A549 (cell line): ENCODE data around the gene DHX34. TPM values are rescaled to one million over a fixed set of nuclear protein-coding genes. Genes with fewer than 3 reads are reported as not detected.

Source experiments
- ATAC-seq, 2 experiments: fragments of 200-7000 bp in 1 of 2; fragments of >200 bp in 1 of 2; cut with Nextera tagmentation in 1 of 2; cut with Tn5 transposase in 1 of 2; 3 replicates each; pipeline versions ENCODE4 v1.8.0 to v1.9.1; 2018 to 2020; ENCODE audit warnings: mild to moderate bottlenecking in 1 of 2, moderate library complexity in 1 of 2
- CTCF ChIA-PET: fragments of 300-600 bp; sonication (Branson Sonifier 250); formaldehyde crosslinking; extraction: SDS; loops from one replicate; lab custom pipeline; 2021; ENCODE audit warnings: antibody characterized with exemption, inconsistent platforms; lab: Yijun Ruan, JAX
- POLR2A ChIA-PET: fragments of 350-600 bp; formaldehyde crosslinking; extraction: SDS; loops from one replicate; lab custom pipeline; 2021; ENCODE audit warnings: antibody characterized with exemption, inconsistent platforms; lab: Yijun Ruan, JAX
- DNase-seq, 2 experiments: peaks; one replicate each; pipeline versions ENCODE4 v3.0.0 to v3.0.0-alpha.2; 2011 to 2016; ENCODE audit warnings: low read depth in 1 of 2, low spot score in 1 of 2
- FAIRE-seq: peaks from 2 replicates; lab custom pipeline; 2011; peaks lifted over from hg19 to GRCh38; lab: Jason Lieb, UNC
- H3K27ac ChIP-seq, 2 experiments: fragments of >200 bp; sonication (Bioruptor Twin); formaldehyde crosslinking; 3 replicates each; pipeline ENCODE4 v1.5.1; 2016 to 2017
- H3K4me1 ChIP-seq: fragments of >200 bp; sonication (Bioruptor Twin); formaldehyde crosslinking; 3 replicates; pipeline ENCODE4 v1.6.1; 2016
- H3K4me2 ChIP-seq: fragments of >200 bp; sonication (Bioruptor Twin); formaldehyde crosslinking; 3 replicates; pipeline ENCODE4 v1.6.1; 2016
- H3K4me3 ChIP-seq: fragments of >200 bp; sonication (Bioruptor Twin); formaldehyde crosslinking; 3 replicates; pipeline ENCODE4 v1.5.1; 2016
- H3K9me3 ChIP-seq: fragments of >200 bp; sonication (Bioruptor Twin); formaldehyde crosslinking; 3 replicates; pipeline ENCODE4 v1.6.1; 2016
- BCL3 ChIP-seq: fragments of >200 bp; sonication (Bioruptor Twin); formaldehyde crosslinking; IDR thresholded peaks from 3 replicates; pipeline ENCODE4 v1.6.1; 2016
- CBX2 ChIP-seq: fragments of 200-600 bp; sonication (generic); IDR thresholded peaks from 2 replicates; pipeline ENCODE4 v1.6.1; 2016; ENCODE audit warnings: low read depth, mild to moderate bottlenecking, borderline replicate concordance
- CBX8 ChIP-seq: fragments of 200-600 bp; sonication (generic); IDR thresholded peaks from 2 replicates; pipeline ENCODE4 v1.6.1; 2016
- CEBPB ChIP-seq, 2 experiments: fragments of >200 bp in 1 of 2; sonication (Bioruptor Twin) in 1 of 2; formaldehyde crosslinking in 1 of 2; IDR thresholded peaks; 2 replicates each; pipeline ENCODE4 v1.6.1; 2012 to 2016
- CHD2 ChIP-seq: fragments of 150-350 bp; IDR thresholded peaks from 2 replicates; pipeline ENCODE4 v1.6.1; 2014; ENCODE audit warnings: low read length; ENCODE audit not compliant: partially characterized antibody
- CHD4 ChIP-seq: fragments of 200-600 bp; sonication (generic); IDR thresholded peaks from 2 replicates; pipeline ENCODE4 v1.6.1; 2016; ENCODE audit warnings: antibody characterized with exemption, mild to moderate bottlenecking, borderline replicate concordance
- CTCF ChIP-seq: fragments of >200 bp; sonication (Bioruptor Twin); formaldehyde crosslinking; IDR thresholded peaks from 3 replicates; pipeline ENCODE4 v1.5.1; 2016
- E2F6 ChIP-seq: IDR thresholded peaks from 2 replicates; pipeline ENCODE4 v1.6.1; 2012; ENCODE audit warnings: low read depth, borderline replicate concordance
- EP300 ChIP-seq, 2 experiments: fragments of >200 bp; sonication (Bioruptor Twin); formaldehyde crosslinking; IDR thresholded peaks; 2 replicates in 1 of 2; 3 replicates in 1 of 2; pipeline ENCODE4 v1.6.1; 2016 to 2017
- FOSL2 ChIP-seq, 2 experiments: fragments of 450-650 bp in 1 of 2; fragments of >200 bp in 1 of 2; sonication (Bioruptor Twin) in 1 of 2; formaldehyde crosslinking; IDR thresholded peaks; 2 replicates each; pipeline versions ENCODE4 v1.5.0 to v1.6.1; 2016 to 2020; ENCODE audit warnings: mild to moderate bottlenecking in 1 of 2, moderate library complexity in 1 of 2
- FOXS1 ChIP-seq: fragments of 250-450 bp; sonication (Bioruptor Pico); IDR thresholded peaks from 2 replicates; pipeline ENCODE4 v1.5.0; 2020; ENCODE audit warnings: mild to moderate bottlenecking, moderate library complexity
- GATA3 ChIP-seq: IDR thresholded peaks from 2 replicates; pipeline ENCODE4 v1.6.1; 2012; ENCODE audit warnings: borderline replicate concordance
- HES2 ChIP-seq: fragments of >200 bp; sonication (Bioruptor Twin); formaldehyde crosslinking; IDR thresholded peaks from 2 replicates; pipeline ENCODE4 v1.6.1; 2016
- HOXB13 ChIP-seq: fragments of 250-450 bp; sonication (Bioruptor Pico); IDR thresholded peaks from 2 replicates; pipeline ENCODE4 v1.5.0; 2020; ENCODE audit warnings: low read depth, mild to moderate bottlenecking, moderate library complexity
- HOXB5 ChIP-seq: fragments of 250-450 bp; sonication (Bioruptor Pico); IDR thresholded peaks from 2 replicates; pipeline ENCODE4 v1.5.0; 2020; ENCODE audit warnings: mild to moderate bottlenecking, moderate library complexity
- JUN ChIP-seq, 2 experiments: fragments of >200 bp; sonication (Bioruptor Twin); formaldehyde crosslinking; IDR thresholded peaks; 2 replicates in 1 of 2; 3 replicates in 1 of 2; pipeline ENCODE4 v1.6.1; 2016 to 2017
- MAX ChIP-seq: IDR thresholded peaks from 2 replicates; pipeline ENCODE4 v1.6.1; 2012
- NR3C1 ChIP-seq: fragments of >200 bp; sonication (Bioruptor Twin); formaldehyde crosslinking; IDR thresholded peaks from 3 replicates; pipeline ENCODE4 v1.6.1; 2017
- RAD21 ChIP-seq, 2 experiments: fragments of >200 bp in 1 of 2; sonication (Bioruptor Twin) in 1 of 2; formaldehyde crosslinking in 1 of 2; IDR thresholded peaks in 1 of 2; conservative IDR thresholded peaks in 1 of 2; 2 replicates in 1 of 2; 3 replicates in 1 of 2; pipeline ENCODE4 v1.6.1; 2012 to 2018; ENCODE audit warnings: inconsistent platforms in 1 of 2
- RFX5 ChIP-seq: fragments of 450-650 bp; IDR thresholded peaks from 2 replicates; pipeline ENCODE4 v1.7.1; 2014; ENCODE audit warnings: antibody characterized with exemption, mild to moderate bottlenecking, moderate library complexity
- SMC3 ChIP-seq: fragments of >200 bp; sonication (Bioruptor Twin); formaldehyde crosslinking; IDR thresholded peaks from 3 replicates; pipeline ENCODE4 v1.6.1; 2018; ENCODE audit warnings: inconsistent platforms
- TFCP2L1 ChIP-seq: fragments of 250-450 bp; sonication (Bioruptor Pico); IDR thresholded peaks from 2 replicates; pipeline ENCODE4 v1.5.0; 2021; ENCODE audit warnings: mild to moderate bottlenecking
- ZC3H11A ChIP-seq: fragments of 450-650 bp; IDR thresholded peaks from 2 replicates; pipeline ENCODE4 v1.6.1; 2014; ENCODE audit warnings: antibody characterized with exemption, mild to moderate bottlenecking
- ZSCAN20 ChIP-seq: fragments of 250-450 bp; sonication (Bioruptor Pico); IDR thresholded peaks from 2 replicates; pipeline ENCODE4 v1.8.0; 2022; ENCODE audit warnings: mild to moderate bottlenecking, moderate library complexity
- WGBS: methylation state at CpG from one replicate; pipeline ENCODE4 v1.1.6; 2017; ENCODE audit errors: missing lambda C conversion rate; 5-methylcytosine and 5-hydroxymethylcytosine counted together
- polyA plus RNA-seq, 4 experiments: library from polyadenylated mRNA; depleted of rRNA in 3 of 4; stranded (reverse); fragments of >200 nt; fragmentation: RNase III in 1 of 4; extraction: RNeasy Plus Mini Kit Qiagen cat#74134 plus additional on column Dnase treatment in 1 of 4; gene quantifications; 2 replicates in 3 of 4; 3 replicates in 1 of 4; pipeline ENCODE4 v1.2.3, GENCODE V29; 2011 to 2017

Gene DHX34
- polyA plus RNA-seq, 2 of the 4 experiments (the other 2 are of a cell fraction), result 12.4 to 24.5 TPM

- Histone ChIP-seq H3K4me2 (no peak overlapping the region), H3K27ac (no peak overlapping the region), H3K4me3 (no peak overlapping the region), H3K4me1 (no peaks in the 10 kb centered on the region), H3K9me3 (peaks cover 5% of the 10 kb centered on the region)
- TF ChIP-seq JUN (IDR thresholded peaks at IDR 0.05) (no peak), GATA3 (no peak), CBX2 (no peak), RFX5 (no peak), HOXB5 (CRISPR knock-in tag) (no peak), CBX8 (no peak), CEBPB (IDR thresholded peaks at IDR 0.05) (no peak), ZC3H11A (no peak), CTCF (no peak), CHD4 (no peak)
- 80% methylated on average over 1 of the region's 1 CpG for WGBS
- no peak for FAIRE-seq
- POLR2A ChIA-PET, result no interaction called here
- DNase-seq, result no peak
- CTCF ChIA-PET, result interaction anchor here (1.0 to 1.7 kb wide), 3 partner anchors 9 to 28 kb away, joined by 3 to 11 read pairs (median 4); partner anchors contain the start of genes C5AR2 and DHX34
- ATAC-seq, result no peak
These were observed 27.5 kb upstream of the DHX34 start for GRCh38 chr19:47321630-47322029.

GRCh38 chr19:47322058-47322457 lies 27.1 kb upstream of the DHX34 start:
- no peak for FAIRE-seq
- CTCF ChIA-PET, result interaction anchor here (1.0 to 1.7 kb wide), 3 partner anchors 8 to 27 kb away, joined by 3 to 11 read pairs (median 4); partner anchors contain the start of genes C5AR2 and DHX34

GRCh38 chr19:47323409-47323808 lies 25.7 kb upstream of the DHX34 start:
- Histone ChIP-seq H3K27ac (peak overlapping the region in 1 of 2 experiments; percentile 51; a peak in 2 of 6 replicates), H3K4me1 (no peaks in the 10 kb centered on the region), H3K9me3 (peaks cover 5% of the 10 kb centered on the region), H3K4me2 (no peak overlapping the region), H3K4me3 (no peak overlapping the region)
- 69% methylated on average over 8 of the region's 8 CpGs for WGBS
- ATAC-seq (peak; percentile 29 to 40; a peak in 4 of 6 replicates), DNase-seq (no peak), FAIRE-seq (no peak)
- POLR2A ChIA-PET, result interaction anchor here (0.7 kb wide), 1 partner anchor 25 kb away, joined by 4 read pairs; the partner anchor contains the start of gene DHX34
- TF ChIP-seq BCL3, result no peak
- CTCF ChIA-PET, result interaction anchor here (0.6 to 2.7 kb wide), 15 partner anchors 8 to 78 kb away, joined by 3 to 21 read pairs (median 3); partner anchors contain the start of gene DHX34

More at GRCh38 chr19:47322058-47322457, 27.1 kb upstream of the DHX34 start:
- no peak overlapping the region for H3K4me3 ChIP-seq
- H3K4me1 ChIP-seq, result no peaks in the 10 kb centered on the region
- TF ChIP-seq HOXB13 (CRISPR knock-in tag) (no peak), ZSCAN20 (no peak), CEBPB (IDR thresholded peaks at IDR 0.05) (no peak), RFX5 (no peak), RAD21 (conservative IDR thresholded peaks at IDR 0.05 in 1 of 2, IDR thresholded peaks at IDR 0.05 in 1 of 2) (no peak), SMC3 (no peak), FOXS1 (CRISPR knock-in tag) (no peak), FOSL2 (IDR thresholded peaks at IDR 0.05) (no peak), FOSL2 (CRISPR knock-in tag; IDR thresholded peaks at IDR 0.05) (no peak), NR3C1 (no peak), HOXB5 (CRISPR knock-in tag) (no peak), HES2 (no peak), E2F6 (no peak), EP300 (IDR thresholded peaks at IDR 0.05) (no peak), MAX (no peak), CHD2 (no peak), TFCP2L1 (CRISPR knock-in tag) (no peak)
- no peak overlapping the region for H3K4me2 ChIP-seq
- no peak for ATAC-seq
- POLR2A ChIA-PET, result no interaction called here
- no peak overlapping the region for H3K27ac ChIP-seq
- peaks cover 5% of the 10 kb centered on the region for H3K9me3 ChIP-seq
- 41% methylated on average over 2 of the region's 2 CpGs for WGBS
- DNase-seq, result no peak
